OCI-LY3 (cell line): ENCODE results near the gene SERPIND1.

Experiments used
- H2AFZ ChIP-seq: fragments of 200-600, 300-600 bp; shearing (Covaris generic); 2 replicates; pipeline ENCODE4 v1.6.0; 2014; ENCODE audit warnings: antibody characterized with exemption, low read depth, low read length
- H3K27ac ChIP-seq: fragments of 200-600, 300-600 bp; sonication (generic); 2 replicates; pipeline ENCODE4 v1.5.1; 2014; ENCODE audit warnings: mild to moderate bottlenecking, low read length, moderate library complexity, mixed read lengths
- H3K27me3 ChIP-seq: fragments of 200-600, 300-600 bp; sonication (generic); 2 replicates; pipeline ENCODE4 v1.6.1; 2014; ENCODE audit warnings: low read depth, low read length, mixed read lengths
- H3K36me3 ChIP-seq: fragments of 200-600, 300-600 bp; sonication (generic); replicated peaks from 2 replicates; pipeline ENCODE3; 2014; ENCODE audit warnings: low read depth, low read length, mixed read lengths
- H3K4me1 ChIP-seq: fragments of 300-600, 200-600 bp; sonication (generic); 2 replicates; pipeline ENCODE4 v1.6.1; 2014; ENCODE audit warnings: low read length, mixed read lengths
- H3K4me2 ChIP-seq: fragments of 200-600, 300-600 bp; sonication (generic); 2 replicates; pipeline ENCODE4 v1.6.1; 2014; ENCODE audit warnings: low read length, mixed read lengths
- H3K4me3 ChIP-seq: fragments of 300-600, 200-600 bp; sonication (generic); 2 replicates; pipeline ENCODE4 v1.5.1; 2014; ENCODE audit warnings: antibody characterized with exemption, mild to moderate bottlenecking, low read length, moderate library complexity
- H3K79me2 ChIP-seq: fragments of 300-600, 200-600 bp; shearing (Covaris generic); 2 replicates; pipeline ENCODE4 v1.6.1; 2014; ENCODE audit warnings: mild to moderate bottlenecking, low read length, mixed read lengths
- H3K9ac ChIP-seq: fragments of 300-600, 200-600 bp; shearing (Covaris generic); 2 replicates; pipeline ENCODE4 v1.6.0; 2014; ENCODE audit warnings: mild to moderate bottlenecking, low read length, moderate library complexity
- H3K9me3 ChIP-seq: fragments of 200-600, 300-600 bp; shearing (Covaris generic); 2 replicates; pipeline ENCODE4 v1.6.1; 2014; ENCODE audit warnings: low read length, mixed read lengths; ENCODE audit not compliant: insufficient read depth
- H4K20me1 ChIP-seq: fragments of 200-600, 300-600 bp; sonication (generic); 2 replicates; pipeline ENCODE4 v1.6.1; 2016; ENCODE audit warnings: low read length, mixed read lengths; ENCODE audit not compliant: insufficient read depth
- EZH2phosphoT487 ChIP-seq: fragments of 200-600 bp; shearing (Covaris generic); IDR thresholded peaks from 2 replicates; pipeline ENCODE4 v1.6.1; 2018; ENCODE audit warnings: antibody characterized with exemption, mixed run types, low read depth
- TF ChIP-seq, protein P1 (sequence below): fragments of 200-600, 300-600 bp; sonication (generic); IDR thresholded peaks from 2 replicates; pipeline ENCODE4 v1.5.1; 2014; ENCODE audit warnings: antibody characterized with exemption, low read length, low read depth

Gene SERPIND1

DNA sequence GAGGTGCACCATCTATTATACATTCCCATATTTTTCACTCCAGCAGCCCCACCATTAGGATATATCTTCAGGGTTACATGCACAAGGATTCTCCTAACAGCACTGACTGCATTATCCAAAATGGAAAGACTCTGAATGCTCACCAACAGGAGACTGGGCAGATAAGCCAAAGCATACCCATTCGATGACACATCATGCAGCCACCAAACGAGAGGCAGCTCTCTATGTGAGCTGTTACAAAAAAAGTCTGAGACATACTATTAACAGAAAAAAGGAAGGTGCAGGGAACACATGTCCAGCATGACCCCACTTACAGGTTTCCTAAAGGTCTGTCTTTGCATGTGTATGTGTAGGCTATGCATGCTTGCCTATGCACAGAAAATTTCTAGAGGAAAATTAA is 12.4 kb upstream of the SERPIND1 start:
- peaks cover 30% of the 10 kb centered on the region for H3K36me3 ChIP-seq
- H2AFZ ChIP-seq: no peak overlapping the region
- H3K9ac ChIP-seq: no peak overlapping the region
- no peak overlapping the region for H3K4me3 ChIP-seq
- TF ChIP-seq, protein P1, sequence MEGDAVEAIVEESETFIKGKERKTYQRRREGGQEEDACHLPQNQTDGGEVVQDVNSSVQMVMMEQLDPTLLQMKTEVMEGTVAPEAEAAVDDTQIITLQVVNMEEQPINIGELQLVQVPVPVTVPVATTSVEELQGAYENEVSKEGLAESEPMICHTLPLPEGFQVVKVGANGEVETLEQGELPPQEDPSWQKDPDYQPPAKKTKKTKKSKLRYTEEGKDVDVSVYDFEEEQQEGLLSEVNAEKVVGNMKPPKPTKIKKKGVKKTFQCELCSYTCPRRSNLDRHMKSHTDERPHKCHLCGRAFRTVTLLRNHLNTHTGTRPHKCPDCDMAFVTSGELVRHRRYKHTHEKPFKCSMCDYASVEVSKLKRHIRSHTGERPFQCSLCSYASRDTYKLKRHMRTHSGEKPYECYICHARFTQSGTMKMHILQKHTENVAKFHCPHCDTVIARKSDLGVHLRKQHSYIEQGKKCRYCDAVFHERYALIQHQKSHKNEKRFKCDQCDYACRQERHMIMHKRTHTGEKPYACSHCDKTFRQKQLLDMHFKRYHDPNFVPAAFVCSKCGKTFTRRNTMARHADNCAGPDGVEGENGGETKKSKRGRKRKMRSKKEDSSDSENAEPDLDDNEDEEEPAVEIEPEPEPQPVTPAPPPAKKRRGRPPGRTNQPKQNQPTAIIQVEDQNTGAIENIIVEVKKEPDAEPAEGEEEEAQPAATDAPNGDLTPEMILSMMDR: no peak
- no peak for TF ChIP-seq EZH2phosphoT487
- no peak overlapping the region for H3K4me2 ChIP-seq
- H3K27ac ChIP-seq: no peak overlapping the region
- no peaks in the 10 kb centered on the region for H3K9me3 ChIP-seq
- H3K27me3 ChIP-seq: no peaks in the 10 kb centered on the region
- H4K20me1 ChIP-seq: no peaks in the 10 kb centered on the region
- H3K4me1 ChIP-seq: no peaks in the 10 kb centered on the region
- H3K79me2 ChIP-seq: no peaks in the 10 kb centered on the region

DNA sequence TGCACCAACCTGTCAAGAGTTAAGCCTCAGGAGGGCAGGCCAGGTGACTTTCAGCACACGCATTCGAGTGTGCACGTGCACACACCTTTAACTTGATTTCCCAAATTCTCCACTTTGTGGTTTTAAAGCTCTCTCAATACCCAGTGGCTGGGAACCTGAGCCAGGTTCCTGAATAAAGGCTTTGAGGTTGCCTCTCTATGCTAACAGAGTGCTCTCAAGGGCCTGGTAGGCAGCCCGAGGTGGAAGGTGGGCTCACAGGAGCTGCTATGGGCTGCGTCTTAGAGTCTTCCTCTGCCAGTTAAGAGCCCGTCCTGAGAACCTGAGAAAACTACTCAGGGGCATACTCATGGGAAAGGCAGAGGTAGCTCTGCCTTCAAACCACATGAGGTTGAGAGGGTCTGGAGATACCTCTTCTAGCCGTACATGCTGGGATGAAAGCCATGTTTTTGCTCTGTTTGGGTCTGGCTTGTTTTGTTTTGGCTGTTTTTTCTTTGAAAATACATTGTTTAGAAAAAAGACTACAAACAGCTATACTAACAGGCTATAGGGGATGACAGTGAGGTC is 11.6 kb upstream of the SERPIND1 start:
- TF ChIP-seq EZH2phosphoT487: no peak
- TF ChIP-seq, protein P1: no peak
- Histone ChIP-seq H3K27me3 (no peaks in the 10 kb centered on the region), H3K9me3 (no peaks in the 10 kb centered on the region), H3K9ac (no peak overlapping the region), H3K4me2 (no peak overlapping the region), H3K4me3 (no peak overlapping the region), H3K4me1 (no peaks in the 10 kb centered on the region), H2AFZ (no peak overlapping the region), H4K20me1 (no peaks in the 10 kb centered on the region), H3K27ac (no peak overlapping the region), H3K79me2 (no peaks in the 10 kb centered on the region), H3K36me3 (peaks cover 30% of the 10 kb centered on the region)

DNA sequence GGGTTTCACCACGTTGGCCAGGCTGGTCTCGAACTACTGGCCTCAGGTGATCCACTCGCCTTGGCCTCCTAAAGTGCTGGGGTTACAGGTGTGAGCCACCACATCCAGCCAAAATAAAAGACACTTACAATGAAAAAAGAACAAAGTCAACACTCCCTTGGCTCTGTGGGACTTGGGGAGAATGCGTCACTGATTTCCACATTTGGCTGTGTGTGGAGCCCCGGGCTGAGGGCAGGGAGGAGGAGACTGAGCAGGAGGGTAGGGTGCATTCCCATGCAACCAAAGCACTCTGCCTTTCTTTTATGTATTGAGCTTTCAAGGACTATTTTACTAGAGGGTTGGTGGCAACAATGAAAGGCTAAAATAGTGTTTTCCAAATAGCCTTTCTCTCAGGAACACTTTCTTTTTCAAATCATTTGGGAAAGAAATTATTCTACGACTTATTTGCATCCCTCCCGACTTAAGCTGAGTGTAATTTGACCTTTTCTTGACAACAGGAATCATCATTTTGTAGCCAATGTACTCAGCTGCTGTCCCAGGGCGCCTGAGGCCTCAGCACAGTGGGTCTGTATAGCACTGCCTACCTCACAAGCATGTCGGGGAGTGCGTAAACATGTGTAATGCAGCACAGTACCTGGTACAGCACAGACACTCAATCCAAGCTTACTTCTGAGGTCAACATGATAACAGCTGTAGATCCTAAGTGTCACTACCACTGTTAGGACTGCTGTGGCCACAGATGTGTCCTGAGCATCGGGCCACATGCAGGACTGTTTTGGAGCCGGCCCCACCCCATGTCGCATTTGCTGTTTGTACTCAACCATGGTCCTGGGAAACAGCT is 10.1 kb upstream of the SERPIND1 start:
- H3K36me3 ChIP-seq: peaks cover 27% of the 10 kb centered on the region
- no peaks in the 10 kb centered on the region for H3K79me2 ChIP-seq
- H3K4me3 ChIP-seq: no peak overlapping the region

DNA sequence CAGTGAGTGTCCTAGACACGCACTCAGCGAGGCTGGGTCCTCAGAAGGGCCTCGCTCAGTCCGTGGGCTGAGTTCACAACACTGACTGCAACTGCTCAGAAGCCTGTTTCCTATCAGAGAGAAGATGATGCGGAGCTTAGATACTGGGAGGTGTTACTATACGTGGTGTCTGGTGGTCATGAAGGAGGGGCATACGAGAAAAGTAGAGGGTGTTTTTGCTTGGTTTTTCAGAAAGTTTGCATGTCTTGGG is 9.5 kb upstream of the SERPIND1 start:
- H3K4me2 ChIP-seq: no peak overlapping the region

More for the DNA sequence above, 10.1 kb upstream of the SERPIND1 start:
- TF ChIP-seq, protein P1: no peak
- no peak for TF ChIP-seq EZH2phosphoT487
- no peaks in the 10 kb centered on the region for H4K20me1 ChIP-seq
- H3K27me3 ChIP-seq: no peaks in the 10 kb centered on the region
- no peak overlapping the region for H3K4me2 ChIP-seq
- no peaks in the 10 kb centered on the region for H3K9me3 ChIP-seq
- H3K4me1 ChIP-seq: no peaks in the 10 kb centered on the region
- no peak overlapping the region for H3K27ac ChIP-seq
- no peak overlapping the region for H3K9ac ChIP-seq
- H2AFZ ChIP-seq: no peak overlapping the region

More for the DNA sequence above, 9.5 kb upstream of the SERPIND1 start:
- no peaks in the 10 kb centered on the region for H3K4me1 ChIP-seq
- no peak overlapping the region for H3K9ac ChIP-seq
- no peaks in the 10 kb centered on the region for H3K9me3 ChIP-seq
- H3K27me3 ChIP-seq: no peaks in the 10 kb centered on the region
- no peaks in the 10 kb centered on the region for H4K20me1 ChIP-seq
- H3K27ac ChIP-seq: no peak overlapping the region
- H3K36me3 ChIP-seq: peaks cover 27% of the 10 kb centered on the region
- H3K4me3 ChIP-seq: no peak overlapping the region
- no peak for TF ChIP-seq EZH2phosphoT487
- TF ChIP-seq, protein P1: no peak
- H3K79me2 ChIP-seq: no peaks in the 10 kb centered on the region
- no peak overlapping the region for H2AFZ ChIP-seq
